GM19324 (cell line): ENCODE results near the gene L3MBTL2.
"Not testable (repeated sequence)": the region's sequence is repeated elsewhere in the genome, so short reads cannot be mapped to it uniquely, and the experiment has no call there.

Experiments used
- ATAC-seq: cut with Tn5 transposase; IDR thresholded peaks from one replicate; pipeline ENCODE4 v1.9.1; 2021; ENCODE audit warnings: mild to moderate bottlenecking, moderate library complexity; ENCODE audit not compliant: unreplicated experiment, low FRiP score

Gene L3MBTL2

DNA sequence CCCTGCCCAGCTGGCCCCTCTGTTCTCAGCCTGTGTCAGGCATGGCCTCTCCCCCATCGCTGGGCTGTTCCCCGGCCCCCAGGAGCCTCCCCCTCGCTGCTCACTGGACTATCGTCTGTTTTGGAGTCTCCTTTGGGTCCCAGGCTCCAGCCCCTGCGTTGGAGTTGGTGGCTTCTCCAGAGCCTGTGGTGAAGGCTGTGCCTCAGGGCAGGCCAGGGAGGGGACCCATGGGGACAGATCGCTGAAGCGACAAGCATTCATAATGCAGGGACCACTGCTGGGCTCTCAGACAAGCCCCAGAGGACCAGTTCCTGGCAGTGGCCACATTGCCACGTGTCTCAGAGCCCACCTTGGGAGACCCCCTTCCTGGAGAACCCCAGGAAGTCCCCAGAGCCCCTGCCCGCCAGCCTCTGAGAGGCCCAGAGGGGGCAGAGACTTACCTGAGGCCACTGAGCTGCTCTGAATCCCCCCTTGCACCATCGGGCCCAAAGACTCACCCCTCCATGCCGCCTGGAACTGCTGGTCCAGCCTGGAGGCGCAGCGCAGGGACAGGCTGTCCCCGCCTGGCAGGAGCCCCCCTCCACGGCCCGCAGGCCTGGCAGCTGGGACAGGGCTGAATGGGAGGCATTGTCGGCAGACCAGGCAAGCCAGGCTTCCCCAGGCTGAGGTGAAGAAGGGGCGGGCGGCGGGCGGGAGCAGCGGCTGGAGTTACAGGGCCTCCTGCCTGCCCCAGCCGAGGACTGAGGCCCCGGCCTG is 35.4 kb downstream of the L3MBTL2 start, which contains the start of gene CHADL:
CHADL (minus strand) TSS at position 555 of the 756 bp plus-strand sequence; CDS start at position 505, 50 bp downstream.
- ATAC-seq = no peak

DNA sequence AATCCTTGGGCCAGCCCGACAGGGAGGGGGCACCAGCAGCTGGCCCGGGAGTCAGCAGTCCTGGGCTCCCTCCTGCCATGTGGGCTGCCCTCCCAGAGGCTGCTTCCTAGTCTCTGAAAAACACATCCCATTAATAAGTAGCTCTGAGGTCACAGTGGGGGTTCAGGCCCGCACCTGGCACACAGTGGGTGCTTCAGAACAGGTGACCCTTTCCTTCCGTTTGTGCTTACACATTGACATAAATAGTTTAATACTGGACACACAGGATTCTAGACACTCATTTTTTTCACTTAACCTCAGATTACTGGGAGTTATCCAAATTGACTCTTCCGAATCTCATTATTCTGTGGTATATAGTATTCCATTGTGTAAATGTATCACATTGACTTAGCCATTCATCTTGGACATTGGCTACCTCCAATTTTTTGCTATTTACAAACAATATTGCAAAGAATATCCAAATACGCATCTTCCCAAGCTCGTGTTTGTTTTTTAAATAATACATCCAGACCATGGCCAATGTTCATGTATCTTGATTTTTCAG is 36.1 kb downstream of the L3MBTL2 start:
- ATAC-seq = no peak

DNA sequence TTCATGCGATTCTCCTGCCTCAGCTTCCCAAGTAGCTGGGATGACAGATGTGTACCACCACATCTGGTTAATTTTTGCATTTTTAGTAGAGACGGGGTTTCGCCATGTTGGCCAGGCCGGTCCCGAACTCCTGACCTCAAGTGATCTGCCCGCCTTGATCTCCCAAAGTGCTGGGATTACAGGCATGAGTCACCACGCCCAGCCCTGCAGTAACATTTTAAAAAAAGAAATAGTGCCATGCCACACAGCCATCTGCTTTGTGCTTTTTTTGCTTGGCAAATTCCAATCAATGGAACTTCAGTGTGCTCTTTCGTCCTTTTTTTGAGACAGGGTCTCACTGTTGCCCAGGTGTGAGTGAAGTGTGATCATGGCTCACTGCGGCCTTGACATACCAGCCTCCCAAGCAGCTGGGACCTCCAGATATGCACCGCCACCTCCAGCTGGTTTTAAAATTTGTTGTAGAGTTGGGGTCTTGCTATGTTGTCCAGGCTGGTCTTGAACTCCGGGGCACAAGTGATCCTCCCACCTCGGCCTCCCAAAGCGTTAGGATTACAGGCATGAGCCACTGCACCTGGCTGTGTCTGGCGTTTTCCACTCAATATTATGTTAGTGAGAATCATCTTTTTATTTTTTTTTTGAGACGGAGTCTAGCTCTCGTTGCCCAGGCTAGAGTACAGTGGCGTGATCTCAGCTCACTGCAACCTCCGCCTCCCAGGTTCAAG is 37.4 kb downstream of the L3MBTL2 start:
- ATAC-seq = no peak

DNA sequence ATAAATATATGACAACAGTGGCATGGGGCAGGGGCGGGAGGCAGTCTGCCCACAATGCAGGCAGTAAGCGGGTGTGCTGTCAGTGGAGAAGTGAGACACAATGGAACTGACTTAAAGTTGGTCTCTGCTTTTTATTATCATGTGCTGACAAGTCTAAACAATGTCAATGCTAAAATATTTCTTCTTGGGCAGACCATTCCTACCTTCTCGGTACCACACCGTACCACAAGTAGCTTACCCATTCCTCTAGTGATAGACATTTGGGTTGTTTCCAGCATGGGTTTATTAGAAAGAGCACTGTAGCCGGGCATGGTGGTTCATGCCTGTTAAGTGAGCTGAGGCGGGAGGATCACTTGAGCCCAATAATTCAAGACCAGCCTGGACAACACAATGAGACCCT is 38.2 kb downstream of the L3MBTL2 start:
- no peak for ATAC-seq

DNA sequence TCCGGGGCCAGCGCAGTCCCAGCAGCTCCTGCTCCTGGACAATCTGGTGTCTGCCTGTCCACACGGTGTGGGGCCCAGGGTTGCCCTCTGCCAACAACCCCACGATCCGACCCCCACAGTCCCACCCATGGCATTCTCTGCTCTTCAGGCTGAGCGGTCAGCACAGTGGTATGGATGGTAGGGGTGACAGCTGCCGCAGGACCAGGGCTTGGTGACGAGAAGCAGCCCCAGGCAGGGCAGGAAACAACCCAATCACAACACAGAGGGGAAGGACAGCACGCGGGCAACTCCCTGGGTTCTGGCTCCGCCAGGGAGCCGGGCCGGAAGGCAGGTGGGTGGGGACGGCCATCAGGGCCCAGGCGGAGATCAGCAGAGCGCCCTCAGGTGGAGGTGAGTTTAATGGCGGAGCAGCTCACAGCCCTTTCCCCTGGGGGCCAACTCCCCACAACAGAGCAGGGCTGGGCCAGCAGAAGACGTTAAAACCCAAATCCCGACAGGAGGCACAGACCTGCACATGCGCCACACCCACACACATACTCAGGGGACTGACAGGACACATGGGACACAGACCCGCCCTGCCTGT is 40.9 kb downstream of the L3MBTL2 start:
- ATAC-seq = no peak

DNA sequence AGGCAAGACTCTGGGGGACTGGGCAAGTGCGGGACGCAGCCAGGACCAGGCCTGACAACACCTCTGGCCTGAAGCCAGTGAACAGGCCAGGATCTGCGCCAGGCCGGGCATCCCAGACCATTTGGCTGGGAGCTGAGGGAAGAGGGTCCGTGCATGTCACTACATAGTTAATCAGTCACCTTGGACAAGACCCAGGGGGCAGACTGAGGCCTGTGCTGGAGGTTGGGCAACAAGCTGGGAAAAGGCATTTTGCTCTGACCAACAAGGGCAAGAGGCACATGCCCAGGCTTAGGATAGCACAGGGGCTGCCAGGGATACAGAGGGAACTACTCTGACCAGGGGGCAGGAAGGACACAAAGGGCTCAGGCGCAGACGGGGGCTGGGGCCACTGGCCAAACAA is 42.6 kb downstream of the L3MBTL2 start:
- ATAC-seq = no peak

DNA sequence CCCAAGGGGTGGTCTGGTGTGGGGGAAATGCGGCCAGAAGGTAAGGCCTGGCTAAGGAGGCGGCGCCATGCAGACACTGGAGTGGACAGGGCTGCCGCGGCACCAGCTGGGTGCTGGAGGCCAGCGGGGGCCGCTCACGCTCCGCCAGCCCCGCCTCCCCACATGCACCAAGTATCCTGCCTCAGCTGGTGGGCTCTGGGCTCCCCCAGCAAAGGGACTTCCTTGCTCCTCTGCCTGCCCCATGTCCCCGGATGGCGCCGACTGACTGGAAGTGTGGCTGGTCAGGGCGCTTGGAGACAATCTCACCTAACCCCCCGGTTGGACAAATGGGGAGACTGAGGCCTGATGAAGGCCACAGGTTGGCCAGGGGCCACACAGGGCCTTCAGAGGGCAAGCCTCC is 43.2 kb downstream of the L3MBTL2 start:
- ATAC-seq = no peak

DNA sequence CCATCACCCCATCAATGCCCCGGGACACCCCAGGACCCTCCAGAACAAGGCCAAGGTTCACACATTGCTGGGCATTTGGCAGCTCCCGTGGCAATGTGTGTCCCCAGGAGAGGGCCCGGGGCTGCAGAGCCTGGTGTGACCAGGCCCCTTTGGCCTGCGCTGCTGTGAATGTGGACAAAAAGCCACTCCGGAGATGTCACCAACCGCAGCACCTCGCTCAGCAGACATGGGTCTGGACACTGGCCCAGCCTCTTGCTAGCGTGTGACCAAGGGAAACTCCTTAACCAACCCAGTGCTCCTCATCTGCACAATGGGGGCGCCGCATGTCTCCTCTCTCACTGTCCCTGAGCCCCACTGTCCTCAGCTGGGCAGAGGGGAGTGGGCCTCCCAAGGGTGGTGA is 43.6 kb downstream of the L3MBTL2 start:
- no peak for ATAC-seq

DNA sequence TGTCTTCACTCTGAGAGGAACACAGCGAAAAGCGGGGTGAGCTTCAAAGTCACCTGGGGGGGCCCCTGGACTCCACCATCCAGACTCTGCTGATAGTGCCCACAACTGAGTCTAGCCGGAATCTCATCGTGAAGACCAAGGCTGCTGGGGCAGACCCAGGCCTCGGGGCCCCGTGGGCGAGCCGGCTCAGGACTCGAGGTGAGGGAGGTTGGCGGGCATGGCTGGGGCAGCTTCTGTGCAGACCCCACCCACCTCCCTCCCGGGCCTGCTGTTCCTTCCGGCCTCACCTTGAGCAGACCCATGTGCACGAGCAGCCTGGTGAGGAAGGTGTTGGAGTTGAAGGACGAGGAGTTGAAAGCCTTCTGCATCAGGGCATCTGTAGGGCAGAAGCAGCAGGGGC is 44.3 kb downstream of the L3MBTL2 start:
- no peak for ATAC-seq

DNA sequence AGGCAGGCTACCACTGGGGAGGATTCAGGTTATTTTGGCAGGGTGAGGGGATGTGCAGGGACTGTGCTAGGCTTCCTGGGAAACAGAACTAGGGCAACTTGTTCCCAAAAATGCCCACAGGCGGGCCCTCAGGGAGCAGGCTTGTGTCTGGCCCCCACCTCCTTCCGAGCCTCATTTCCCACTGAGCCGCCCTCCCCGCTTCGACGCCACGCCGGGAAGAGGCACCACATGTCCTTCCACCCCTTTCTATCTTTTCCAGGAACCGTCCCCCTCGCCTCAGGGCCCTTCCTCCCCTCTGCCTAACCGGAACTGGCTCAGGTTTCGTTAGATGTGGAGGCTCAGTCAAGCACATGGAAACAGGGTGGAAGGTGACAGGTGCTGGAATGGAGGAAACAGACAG is 45.0 kb downstream of the L3MBTL2 start:
- no peak for ATAC-seq

DNA sequence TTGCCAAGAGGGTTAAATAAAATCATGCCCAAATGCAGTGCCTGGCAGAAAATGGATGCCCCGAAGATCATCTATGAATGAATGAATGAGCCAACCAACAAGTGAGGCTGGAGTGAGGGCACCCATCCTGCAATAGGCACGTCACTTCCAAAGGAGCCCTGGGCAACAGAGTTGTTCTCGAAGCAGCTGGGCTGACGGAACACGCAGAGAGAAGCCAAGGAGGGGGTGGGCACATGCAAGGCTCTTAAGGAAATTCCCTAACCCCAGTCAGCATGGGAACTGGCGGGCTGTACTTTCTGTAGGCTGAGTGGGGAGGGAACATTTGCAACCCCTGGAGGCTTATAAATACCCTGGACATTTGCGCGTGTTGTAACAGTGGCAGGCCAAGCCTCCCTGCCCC is 47.3 kb downstream of the L3MBTL2 start:
- no peak for ATAC-seq

DNA sequence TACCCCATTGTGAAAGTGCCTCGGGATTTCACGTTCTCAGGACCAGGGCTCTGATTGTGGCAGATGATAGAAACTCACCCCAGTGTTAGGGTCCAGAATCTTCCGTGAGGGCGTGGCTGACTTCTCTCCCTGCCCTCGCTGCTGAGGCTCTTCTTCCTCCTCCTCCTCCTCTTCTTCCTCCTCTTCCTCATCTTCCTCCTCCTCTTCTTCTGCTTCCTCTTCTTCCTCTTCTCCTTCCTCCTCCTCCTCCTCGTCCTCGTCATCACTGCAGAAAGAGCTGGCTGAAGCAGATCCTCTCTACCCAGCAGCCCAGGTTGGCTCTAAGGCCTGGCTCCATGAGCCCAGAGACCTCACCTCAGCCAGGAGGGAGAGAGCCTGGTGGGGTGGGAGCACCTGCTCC is 49.1 kb downstream of the L3MBTL2 start:
- ATAC-seq = no peak

DNA sequence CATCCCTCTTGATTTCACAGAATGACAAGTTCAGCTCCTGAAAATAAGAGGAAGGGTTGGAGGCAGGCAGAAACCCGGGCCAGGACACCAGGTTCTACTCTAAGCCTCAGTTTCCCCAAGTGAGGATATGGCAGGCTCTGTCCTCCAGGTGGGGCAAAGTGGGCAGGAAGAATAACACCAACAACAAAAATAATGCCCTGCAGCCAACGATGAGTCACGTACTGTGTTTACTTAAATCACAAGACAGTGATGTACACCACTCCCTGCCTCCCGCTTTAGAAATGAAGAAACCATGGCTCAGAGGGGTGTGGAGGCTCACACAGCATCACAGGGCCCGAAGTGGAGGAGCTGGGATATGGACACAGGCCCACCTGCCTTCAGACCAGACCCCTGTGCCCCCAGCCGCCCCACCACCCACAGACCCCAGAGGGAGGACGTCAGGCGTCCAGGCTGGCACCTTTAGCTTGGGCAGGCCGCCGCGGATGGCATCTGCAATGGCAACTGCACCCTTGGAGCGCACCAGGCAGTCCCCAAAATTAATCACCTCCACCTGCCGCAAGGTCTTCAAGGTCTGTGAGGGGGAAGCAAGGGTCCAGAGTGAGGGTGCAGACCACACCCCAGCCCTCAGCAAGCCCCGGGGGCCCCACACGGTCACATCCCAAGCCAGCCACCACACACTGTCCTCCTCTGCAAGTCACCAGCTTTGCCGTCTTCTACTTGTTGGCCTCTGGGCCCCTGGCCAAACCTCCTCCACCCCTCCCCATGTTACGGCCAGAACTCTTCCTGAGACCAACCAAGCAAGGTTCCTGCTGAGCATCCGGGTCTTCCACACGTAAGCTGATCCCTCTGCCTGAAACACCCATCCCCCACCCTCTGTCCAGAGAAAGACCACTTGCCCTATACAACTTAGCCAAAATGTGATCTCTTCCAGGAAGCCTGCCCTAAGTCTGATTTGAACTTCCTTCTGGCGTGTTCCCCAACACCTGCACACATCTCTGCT is 51.4 kb downstream of the L3MBTL2 start:
- no peak for ATAC-seq

DNA sequence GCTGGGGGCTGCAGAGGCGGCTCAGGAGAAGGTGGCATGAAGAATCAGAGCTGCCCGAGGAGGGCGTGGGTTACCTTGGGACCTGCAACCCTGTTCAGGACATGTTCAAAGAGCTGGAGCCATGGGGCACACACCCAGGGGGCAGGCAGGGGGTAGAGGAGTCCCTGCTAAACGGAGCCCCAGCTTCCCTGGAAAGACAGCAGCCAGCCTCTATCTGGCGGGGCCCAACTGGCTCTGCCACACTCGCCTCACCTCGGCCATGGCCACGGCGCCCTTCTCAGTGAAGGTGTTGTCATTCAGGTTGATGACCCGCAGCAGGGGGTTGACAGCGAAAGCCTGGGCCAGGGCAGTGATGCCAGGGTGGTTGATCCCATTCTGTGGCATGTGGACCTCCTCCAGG is 52.6 kb downstream of the L3MBTL2 start:
- no peak for ATAC-seq

DNA sequence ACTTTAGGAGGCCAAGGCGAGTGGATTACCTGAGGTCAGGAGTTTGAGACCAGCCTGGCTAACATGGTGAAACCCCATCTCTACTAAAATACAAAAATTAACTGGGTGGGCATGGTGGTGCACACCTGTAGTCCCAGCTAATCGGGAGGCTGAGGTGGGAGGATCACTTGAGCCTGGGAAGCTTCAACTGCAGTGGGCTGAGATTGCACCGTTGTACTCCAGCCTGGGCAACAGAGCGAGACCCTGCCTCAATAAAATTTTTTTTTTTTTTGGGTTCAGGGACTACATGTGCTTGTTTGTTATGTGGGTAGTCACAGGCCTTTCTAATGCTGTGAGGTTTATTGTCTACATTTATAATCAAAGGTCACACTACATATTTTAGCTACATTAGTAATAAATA is 54.6 kb downstream of the L3MBTL2 start:
- not testable (repeated sequence) for ATAC-seq

DNA sequence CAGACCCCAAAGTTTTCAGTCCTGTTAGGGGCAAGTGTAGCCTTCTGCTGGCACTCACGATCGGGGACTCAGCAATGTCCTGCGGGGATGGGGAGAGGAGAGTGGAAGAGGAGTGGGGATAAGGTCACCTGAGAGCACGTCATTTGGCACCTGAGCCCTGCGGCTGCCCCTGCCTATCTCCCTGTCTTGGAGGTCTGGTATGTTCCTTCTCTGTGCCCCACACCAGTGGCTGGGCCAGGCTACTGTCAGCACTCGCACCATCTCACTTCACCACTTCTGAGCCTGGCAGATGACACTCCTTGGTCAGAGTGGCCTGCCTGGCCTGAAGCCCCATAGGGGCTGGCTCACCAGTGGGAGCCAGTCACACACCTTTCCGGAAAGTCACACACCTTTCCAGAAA is 55.8 kb downstream of the L3MBTL2 start:
- no peak for ATAC-seq

DNA sequence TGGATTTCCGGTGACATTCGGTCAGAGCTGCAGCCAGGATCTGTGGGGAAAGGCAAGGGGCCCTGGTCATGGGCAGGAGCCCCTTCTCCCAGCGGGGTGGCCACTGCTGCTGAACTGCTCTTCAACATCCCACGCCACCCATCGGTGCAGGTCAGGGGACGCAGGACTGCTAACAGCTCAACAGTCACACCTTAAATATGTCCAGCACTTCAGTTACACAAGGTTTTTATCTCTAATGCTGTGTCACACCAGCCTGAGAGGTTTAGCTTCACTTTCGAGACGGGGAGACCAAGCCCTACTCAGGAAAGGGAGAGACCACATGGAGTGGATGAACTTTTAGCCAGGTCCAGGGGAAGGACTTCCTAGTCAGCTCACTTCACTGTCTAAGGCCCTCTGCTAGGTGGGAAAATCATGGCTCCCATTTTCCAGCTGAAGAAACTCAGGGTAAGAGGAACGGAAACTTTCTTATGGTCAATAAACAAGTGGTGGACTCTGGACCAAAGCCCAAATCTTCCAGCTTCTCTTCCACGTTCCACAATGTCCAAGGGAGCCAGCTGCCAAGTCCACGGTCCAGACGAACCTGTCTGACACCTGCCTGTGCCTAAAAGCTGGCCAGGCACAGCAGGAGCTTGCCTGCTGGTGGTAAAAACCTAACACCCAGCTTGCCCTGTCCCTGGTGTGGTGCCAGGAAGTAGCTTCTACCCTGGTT is 56.6 kb downstream of the L3MBTL2 start:
- ATAC-seq = no peak

DNA sequence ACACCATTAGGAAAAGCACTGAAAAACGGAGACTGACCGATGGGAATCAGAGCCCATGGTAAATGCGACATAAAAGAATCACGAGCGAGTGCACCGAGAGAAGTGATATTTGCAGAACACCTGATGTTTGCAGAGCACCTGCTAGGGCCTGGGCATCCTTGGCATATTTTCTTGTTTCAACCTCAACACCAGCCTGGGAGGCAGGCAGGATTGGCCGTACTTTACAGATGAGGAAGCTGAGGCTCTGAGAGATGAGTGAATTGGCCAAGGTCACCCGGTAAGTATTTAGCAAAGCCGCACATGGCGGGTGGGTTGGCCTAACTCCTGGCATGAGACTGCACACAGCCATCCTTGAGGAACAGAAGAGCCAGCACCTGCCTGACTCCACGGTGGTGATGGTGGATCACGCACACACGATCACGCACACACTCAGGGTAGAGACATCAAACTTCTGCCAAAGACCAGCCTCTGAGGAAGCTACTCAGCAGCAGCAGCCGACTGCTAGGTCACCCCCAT is 57.2 kb downstream of the L3MBTL2 start:
- ATAC-seq = no peak

DNA sequence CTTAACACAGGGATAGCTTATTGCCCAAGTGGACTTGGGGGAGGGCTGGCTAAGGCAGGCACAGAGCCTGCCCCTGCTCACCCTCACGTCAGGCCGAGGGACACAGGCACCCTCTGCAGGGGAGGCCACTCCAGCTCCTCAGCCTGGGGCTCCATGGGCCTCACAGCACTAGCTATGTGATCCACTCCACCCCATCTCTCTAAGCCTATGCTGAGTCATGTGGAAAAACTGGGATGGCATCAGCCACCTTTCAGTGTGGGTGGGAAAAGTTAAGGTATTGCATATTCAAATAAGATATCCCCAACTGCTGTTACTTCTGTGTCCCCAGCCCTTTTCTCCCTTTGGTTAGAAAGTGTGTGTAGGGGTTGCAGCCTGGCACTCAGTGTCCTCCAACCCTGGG is 58.6 kb downstream of the L3MBTL2 start:
- no peak for ATAC-seq
